Measurements from ENCODE around the gene ZNF562.

Gene ZNF562

DNA sequence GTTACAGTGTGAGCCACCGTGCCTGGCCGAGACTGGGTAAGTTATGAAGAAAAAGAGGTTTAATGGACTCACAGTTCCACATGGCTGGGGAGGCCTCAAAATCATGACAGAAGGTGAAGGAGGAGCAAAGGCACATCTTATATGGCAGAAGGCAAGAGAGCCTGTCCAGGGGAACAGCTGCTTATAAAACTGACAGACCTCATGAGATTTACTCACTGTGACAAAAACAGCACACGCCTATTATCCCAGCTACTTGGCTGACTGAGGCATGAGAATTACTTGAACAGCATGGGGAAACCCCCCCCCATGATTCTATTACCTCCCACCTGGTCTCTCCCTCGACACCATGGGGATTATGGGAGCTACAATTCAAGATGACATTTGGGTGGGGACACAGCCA lies 30.4 kb downstream of the ZNF562 start:
- DNase-seq (ENCODE audit: low spot score) = peak; percentile 68

DNA sequence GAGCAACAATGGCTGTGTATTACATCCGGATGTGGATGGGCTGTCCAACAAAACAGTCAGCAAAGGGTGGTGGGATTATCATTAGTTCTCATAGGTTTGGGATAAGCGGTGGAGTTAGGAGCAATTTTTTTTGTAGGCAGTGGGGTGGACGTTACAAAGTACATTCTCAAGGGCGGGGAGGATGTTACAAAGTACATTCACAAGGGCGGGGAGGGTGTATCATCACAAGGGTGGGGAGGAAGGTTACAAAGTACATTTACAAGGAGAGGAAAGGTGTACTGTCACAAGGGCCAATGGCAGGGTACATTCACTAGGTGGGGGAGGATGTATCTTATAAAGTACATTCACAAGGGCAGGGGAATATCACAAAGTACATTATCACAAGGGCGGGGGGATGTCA lies 33.1 kb downstream of the ZNF562 start:
- no peak for DNase-seq (ENCODE audit: low spot score)

DNA sequence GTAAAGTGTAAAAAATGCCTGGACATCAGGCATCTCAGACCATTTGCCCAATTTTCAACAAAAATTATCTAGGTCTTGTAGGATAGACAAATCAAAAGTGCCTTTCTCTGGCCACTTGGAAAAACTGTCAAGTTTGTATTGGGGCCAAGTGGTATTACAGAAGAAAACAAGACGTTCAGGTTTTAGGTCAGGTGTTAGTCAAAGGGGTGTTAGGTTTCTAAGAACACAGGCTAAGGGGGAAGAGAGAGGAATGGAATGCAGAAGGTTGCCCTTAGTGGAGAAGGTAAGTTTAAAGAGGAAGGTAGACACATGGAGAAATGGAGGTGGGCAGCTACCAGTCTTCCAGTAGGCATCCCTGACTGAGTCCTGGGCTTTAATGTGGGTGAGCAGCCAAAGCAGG lies 33.9 kb downstream of the ZNF562 start:
- DNase-seq (ENCODE audit: low spot score) = no peak

DNA sequence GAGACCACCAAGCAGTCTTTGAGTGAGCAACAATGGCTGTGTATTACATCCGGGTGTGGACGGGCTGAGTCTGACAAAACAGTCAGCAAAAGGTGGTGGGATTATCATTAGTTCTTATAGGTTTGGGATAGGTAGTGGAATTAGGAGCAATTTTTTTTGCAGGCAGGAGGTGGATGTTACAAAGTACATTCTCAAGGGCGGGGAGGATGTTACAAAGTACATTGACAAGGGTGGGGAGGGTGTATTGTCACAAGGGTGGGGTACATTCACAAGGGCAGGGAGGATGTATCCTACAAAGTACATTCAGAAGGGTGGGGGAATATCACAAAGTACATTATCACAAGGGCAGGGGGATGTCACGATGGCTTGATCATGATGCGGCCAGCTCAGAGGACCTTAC lies 38.9 kb downstream of the ZNF562 start:
- DNase-seq (ENCODE audit: low spot score) = no peak

DNA sequence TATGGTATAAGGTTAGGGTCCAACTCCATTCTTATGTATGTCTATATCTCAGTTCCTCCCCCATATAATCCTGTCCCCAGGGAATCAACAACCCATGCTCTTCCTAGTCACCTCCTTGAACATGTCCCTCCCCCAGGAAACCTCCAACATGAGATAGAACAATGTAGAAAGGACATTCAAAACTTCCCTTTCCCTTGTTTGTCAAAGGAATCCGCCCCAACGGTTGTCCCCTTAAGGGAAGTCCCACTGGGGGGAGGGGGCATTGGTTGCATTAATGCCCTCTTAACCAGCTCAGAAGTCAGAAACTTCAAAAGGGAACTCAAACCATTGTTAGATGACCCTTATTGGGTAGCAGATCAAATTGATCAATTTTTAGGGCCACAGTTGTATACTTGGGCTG lies 47.0 kb downstream of the ZNF562 start:
- DNase-seq (ENCODE audit: low spot score) = no peak

DNA sequence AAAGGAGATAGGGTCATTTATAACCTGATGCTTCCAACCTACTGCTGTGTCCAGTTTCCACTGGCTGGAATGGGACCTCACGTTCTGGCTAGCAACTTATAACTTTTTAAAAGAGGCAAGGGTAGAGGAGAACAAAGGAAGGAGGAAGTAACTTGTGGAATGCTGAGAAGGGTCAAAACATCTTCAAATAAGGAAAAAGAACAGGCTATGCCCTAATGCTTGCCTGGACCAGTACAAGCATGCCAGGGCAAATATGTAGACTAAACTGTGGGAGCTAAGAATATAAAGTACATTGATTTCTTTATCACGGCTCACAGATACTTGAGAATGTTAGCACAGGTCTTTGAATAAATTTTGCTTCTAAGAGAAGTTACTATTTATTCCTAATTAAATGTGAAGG lies 52.4 kb downstream of the ZNF562 start:
- no peak for DNase-seq (ENCODE audit: low spot score)

DNA sequence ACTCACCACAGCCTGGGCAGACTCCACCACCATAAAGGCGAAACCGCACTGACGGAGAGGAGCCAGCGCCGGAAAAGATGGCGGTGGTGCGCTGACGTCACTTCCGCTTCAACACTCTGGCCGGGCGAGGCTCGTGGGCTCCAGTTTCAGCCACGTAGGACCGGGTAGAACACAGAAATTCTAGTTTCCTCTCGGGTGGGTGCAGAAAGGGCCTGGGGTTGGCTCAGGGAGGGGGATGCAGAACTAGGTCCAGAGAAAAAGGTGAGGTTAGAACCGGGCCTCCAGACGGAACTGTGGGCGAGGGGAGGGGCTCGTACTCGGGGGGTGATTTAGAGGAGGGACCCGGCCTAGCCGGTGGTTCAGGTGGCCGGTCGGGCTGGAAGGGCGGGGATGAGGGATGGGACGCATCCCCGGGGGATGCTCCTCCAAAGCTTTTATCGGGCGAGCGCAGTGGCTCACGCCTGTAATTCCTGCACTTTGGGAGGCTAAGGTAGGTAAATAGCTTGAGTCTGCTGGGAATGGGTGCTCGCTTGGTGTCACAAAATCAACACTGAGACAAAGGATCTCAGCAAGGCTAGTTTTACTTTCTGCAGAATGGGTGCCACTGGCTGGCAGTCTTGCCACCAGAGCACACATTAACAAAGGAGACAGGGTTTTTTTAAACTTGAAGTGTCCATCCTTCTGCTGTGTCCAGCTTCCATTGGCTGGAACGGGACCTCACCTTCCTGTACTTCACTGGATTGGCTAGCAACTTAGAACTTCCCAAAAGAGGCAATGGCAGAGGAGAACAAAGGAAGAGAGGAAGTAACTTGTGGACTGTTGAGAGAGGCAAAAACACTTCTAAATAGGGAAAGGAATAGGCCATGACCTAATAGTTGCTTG lies 53.5 kb downstream of the ZNF562 start, which contains the start of gene ZNF561:
ZNF561 (minus strand) TSS at position 77 of the 882 bp plus-strand sequence. CDS start 1,776 bp downstream, outside the sequence.
- peak; percentile 86 for DNase-seq (ENCODE audit: low spot score)

DNA sequence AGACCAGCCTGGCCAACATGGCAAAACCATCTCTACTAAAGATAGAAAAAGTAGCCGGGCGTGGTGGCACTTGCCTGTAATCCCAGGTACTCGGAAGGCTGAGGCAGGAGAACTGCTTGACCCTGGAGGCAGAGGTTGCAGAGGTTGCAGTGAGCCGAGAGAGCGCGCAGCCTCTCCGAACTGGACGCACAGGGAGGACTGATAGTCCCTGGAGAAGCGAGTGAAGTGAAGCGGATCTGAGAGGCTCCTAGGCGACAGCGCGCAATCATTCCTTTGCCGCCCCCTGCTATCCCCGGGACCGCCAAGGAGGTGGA lies 54.1 kb downstream of the ZNF562 start:
- DNase-seq (ENCODE audit: low spot score) = no peak

DNA sequence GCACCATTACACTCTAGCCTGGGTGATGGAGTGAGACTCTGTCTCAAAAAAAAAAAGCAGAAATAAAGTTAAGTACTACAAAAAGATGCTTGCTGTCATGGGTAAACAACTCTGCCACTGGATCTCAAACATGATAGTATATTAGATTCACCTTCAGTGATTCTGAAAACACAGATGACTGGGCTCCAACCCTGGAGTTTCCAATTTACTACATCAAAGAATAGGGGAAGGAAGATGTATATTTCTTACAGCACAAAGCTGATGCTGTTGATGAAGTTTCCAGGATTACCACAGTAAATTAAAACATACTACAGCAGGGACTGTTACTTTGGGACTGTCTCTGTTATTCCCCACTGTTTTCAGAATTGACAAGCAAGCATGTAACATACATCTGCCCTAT lies 59.1 kb downstream of the ZNF562 start:
- no peak for DNase-seq (ENCODE audit: low spot score)

DNA sequence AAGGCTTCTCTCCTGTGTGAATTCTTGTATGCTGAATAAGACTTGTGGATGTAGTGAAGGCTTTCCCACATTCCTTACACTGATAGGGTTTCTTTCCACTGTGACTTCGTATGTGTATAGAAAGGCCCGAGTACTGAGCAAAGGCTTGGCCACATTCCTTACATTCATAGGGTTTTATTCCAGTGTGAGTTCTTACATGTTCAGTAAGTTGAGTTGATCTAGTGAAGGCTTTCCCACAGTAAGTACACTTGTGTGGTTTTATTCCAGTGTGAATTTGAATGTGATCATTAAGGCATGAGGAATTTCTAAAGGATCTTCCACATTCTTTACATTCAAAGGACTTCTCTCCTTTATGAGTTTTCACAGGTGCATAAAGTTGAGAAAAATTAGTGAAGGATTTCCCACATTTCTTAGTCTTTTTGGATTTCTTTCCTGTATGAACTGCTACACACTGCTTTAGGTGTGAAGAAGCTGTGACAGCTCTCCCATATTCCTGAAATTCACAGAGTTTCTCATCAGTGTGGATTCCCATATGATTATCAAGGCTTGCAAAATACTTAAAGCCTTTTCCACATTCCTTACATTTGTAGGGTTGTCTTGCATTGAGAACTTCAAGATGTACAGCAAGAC lies 64.3 kb downstream of the ZNF562 start:
- DNase-seq (ENCODE audit: low spot score) = no peak

DNA sequence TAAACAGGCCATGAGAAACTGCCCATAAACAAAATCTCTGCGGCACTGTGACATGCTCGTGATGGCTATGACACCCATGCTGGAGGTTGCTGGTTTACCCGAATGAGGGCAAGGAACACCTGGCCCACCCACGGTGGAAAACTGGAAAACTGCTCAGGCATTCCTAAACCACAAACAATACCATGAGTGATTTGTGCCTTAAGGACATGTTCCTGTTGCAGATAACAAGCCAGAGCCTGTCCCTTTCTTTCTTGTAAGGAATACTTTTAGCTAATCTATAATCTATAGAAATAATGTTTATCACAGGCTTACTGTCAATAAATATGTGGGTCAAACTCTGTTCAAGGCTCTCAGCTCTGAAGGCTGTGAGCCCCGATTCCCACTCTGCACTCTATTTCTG lies 66.0 kb downstream of the ZNF562 start:
- DNase-seq (ENCODE audit: low spot score) = no peak

DNA sequence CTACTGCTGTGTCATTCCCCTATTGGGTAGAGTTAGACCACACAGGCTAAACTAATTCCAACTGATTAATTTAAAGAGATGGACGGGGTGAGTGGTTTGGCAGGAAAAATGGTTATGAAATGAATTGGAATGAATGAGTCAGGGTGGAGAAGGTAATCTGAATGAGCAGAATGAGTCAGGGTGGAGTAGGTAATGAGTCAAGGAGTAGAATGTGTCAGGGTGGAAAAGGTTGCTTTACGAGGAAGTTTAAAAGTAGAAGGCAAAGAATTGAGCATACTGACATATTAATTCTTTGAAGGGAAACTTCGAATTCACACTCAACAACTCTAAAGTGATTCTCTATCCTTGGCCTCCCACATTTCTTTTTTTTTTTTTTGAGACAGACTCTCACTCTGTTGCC lies 77.9 kb downstream of the ZNF562 start:
- DNase-seq (ENCODE audit: low spot score) = no peak
